Common myeloid progenitor, CD34-positive (primary cell): ENCODE results near the gene TEAD4.

Source experiments
- CTCF ChIA-PET: fragments of 350-600 bp; sonication (Branson Sonifier 250); formaldehyde crosslinking; loops from one replicate; lab custom pipeline; 2021; ENCODE audit warnings: antibody characterized with exemption; lab: Charles Lee
- POLR2A ChIA-PET: fragments of 350-600 bp; sonication (Branson Sonifier 250); formaldehyde crosslinking; loops from one replicate; lab custom pipeline; 2021; ENCODE audit warnings: antibody characterized with exemption; lab: Charles Lee
- DNase-seq, 3 donors: peaks; one replicate each; pipeline versions ENCODE4 v3.0.0 to v3.0.0-alpha.2; 2013
- H3K27ac ChIP-seq, 2 experiments: 1 replicate in 1 of 2; 2 replicates in 1 of 2; pipeline ENCODE4 v1.7.0; 2013; ENCODE audit warnings: inconsistent platforms in 2 of 2, low read length in 2 of 2, mild to moderate bottlenecking in 2 of 2, low read depth in 1 of 2, moderate library complexity in 1 of 2; ENCODE audit not compliant: severe bottlenecking in 2 of 2, insufficient read depth in 1 of 2, poor library complexity in 1 of 2
- H3K27me3 ChIP-seq, 5 experiments: replicated peaks in 2 of 5; 1 replicate in 3 of 5; 2 replicates in 2 of 5; pipeline versions ENCODE4 v1.6.1 to v1.7.0; 2013; ENCODE audit warnings: low read length in 4 of 5, mild to moderate bottlenecking in 2 of 5, moderate library complexity in 2 of 5, inconsistent platforms in 1 of 5; ENCODE audit not compliant: insufficient read depth in 5 of 5, control insufficient read depth in 4 of 5
- H3K36me3 ChIP-seq, 4 experiments: 1 replicate in 2 of 4; 2 replicates in 2 of 4; pipeline versions ENCODE4 v1.6.1 to v1.7.0; 2013; ENCODE audit warnings: low read length in 3 of 4, control low read depth in 1 of 4, mild to moderate bottlenecking in 1 of 4; ENCODE audit not compliant: control insufficient read depth in 4 of 4, insufficient read depth in 4 of 4
- H3K4me1 ChIP-seq, 4 experiments: 1 replicate in 3 of 4; 2 replicates in 1 of 4; pipeline versions ENCODE4 v1.6.1 to v1.7.1; 2013; ENCODE audit warnings: low read length in 3 of 4, mild to moderate bottlenecking in 3 of 4, control low read depth in 1 of 4, inconsistent platforms in 1 of 4, moderate library complexity in 1 of 4; ENCODE audit not compliant: control insufficient read depth in 4 of 4, insufficient read depth in 4 of 4; ENCODE audit errors: control extremely low read depth in 1 of 4
- H3K4me3 ChIP-seq, 7 experiments: 1 replicate in 4 of 7; 2 replicates in 3 of 7; pipeline versions ENCODE4 v1.5.1 to v1.7.0; 2013; ENCODE audit warnings: mild to moderate bottlenecking in 7 of 7, low read length in 6 of 7, moderate library complexity in 6 of 7, inconsistent platforms in 2 of 7, low read depth in 2 of 7, control low read depth in 1 of 7; ENCODE audit not compliant: insufficient read depth in 4 of 7, control insufficient read depth in 1 of 7; ENCODE audit errors: extremely low read depth in 1 of 7
- H3K9me3 ChIP-seq, 5 experiments: 1 replicate in 4 of 5; 2 replicates in 1 of 5; pipeline versions ENCODE4 v1.6.1 to v1.7.1; 2013; ENCODE audit warnings: low read length in 4 of 5, mild to moderate bottlenecking in 2 of 5, inconsistent platforms in 1 of 5, low read depth in 1 of 5, moderate library complexity in 1 of 5; ENCODE audit not compliant: control insufficient read depth in 4 of 5, insufficient read depth in 2 of 5; ENCODE audit errors: control extremely low read depth in 1 of 5
- WGBS: methylation state at CpG from one replicate; pipeline ENCODE4 v1.1.5; 2013; ENCODE audit not compliant: insufficient coverage; 5-methylcytosine and 5-hydroxymethylcytosine counted together

The TEAD4 gene

DNA sequence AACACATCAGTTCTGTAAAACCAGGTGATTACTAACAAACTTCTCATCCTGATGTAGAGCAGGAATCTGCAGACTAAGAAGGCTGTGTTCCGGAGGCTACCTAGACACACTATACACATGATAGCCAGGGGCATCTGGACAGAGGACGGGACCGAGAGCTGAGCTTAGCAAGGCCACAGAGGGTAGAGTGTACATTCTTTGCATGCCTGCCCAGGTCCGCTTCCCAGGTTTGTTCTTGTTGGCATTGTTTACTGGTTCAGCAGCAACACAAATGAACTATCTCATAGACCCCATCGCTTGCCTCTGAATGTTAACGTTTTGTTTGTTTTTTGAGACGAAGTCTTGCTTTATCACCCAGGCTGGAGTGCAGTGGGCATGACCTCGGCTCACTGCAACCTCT is 17.7 kb upstream of the TEAD4 start:
- no peak for DNase-seq
- peaks cover 0 to 2% (median 0%) of the 10 kb centered on the region in 4 experiments for H3K4me1 ChIP-seq
- POLR2A ChIA-PET: no interaction called here
- CTCF ChIA-PET: interaction anchor here (0.8 to 0.9 kb wide), 2 partner anchors 10 to 81 kb away, joined by 3 read pairs; no protein-coding TSS in a partner anchor
- no peak overlapping the region for H3K27ac ChIP-seq
- H3K9me3 ChIP-seq: no peaks in the 10 kb centered on the region
- H3K36me3 ChIP-seq: peaks cover 0 to 16% (median 2%) of the 10 kb centered on the region in 4 experiments
- H3K27me3 ChIP-seq: no peaks in the 10 kb centered on the region
- H3K4me3 ChIP-seq: no peak overlapping the region
- WGBS: 96% methylated on average over 8 of the region's 8 CpGs

DNA sequence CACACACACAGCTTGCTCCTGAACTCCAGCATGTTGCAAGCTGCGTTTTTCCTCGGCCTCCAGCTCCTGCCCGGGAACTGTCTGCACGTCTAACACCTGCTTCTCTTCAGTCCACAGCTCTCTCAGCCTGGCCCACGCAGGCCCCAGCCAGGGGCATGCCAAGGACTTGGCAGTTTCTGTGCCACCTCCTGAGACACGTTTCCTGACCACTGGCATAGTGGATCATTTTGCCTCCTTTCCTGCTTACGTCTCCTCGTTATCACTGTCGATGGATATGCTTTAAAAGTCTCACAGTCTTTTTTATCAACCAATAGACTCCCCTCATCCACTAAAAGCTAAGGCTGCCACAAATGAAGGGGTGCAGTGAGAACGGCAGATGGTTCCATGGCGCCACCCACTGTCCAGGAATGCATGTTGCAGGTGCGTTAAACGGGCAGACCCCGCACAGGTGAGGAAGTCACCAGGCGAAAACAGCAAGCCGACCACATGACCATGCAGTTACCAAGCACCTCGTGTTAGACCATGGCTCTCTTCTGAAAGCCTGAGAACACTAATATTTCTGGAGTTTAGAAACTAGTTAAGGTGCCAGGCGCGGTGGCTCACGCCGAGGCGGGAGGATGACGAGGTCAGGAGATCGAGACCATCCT is 14.7 kb upstream of the TEAD4 start:
- H3K9me3 ChIP-seq: no peaks in the 10 kb centered on the region
- 42% methylated on average over 23 of the region's 24 CpGs for WGBS
- peaks cover 0 to 8% (median 1%) of the 10 kb centered on the region in 4 experiments for H3K36me3 ChIP-seq
- POLR2A ChIA-PET: no interaction called here
- peak; percentile 37 to 67 (median 65) for DNase-seq
- peaks cover 0 to 6% (median 2%) of the 10 kb centered on the region in 5 experiments for H3K27me3 ChIP-seq
- H3K27ac ChIP-seq: no peak overlapping the region
- H3K4me1 ChIP-seq: peaks cover 0 to 2% (median 0%) of the 10 kb centered on the region in 4 experiments
- CTCF ChIA-PET: interaction anchor here (0.6 to 3.6 kb wide), 14 partner anchors 8 to 205 kb away, joined by 3 to 27 read pairs (median 4); no protein-coding TSS in a partner anchor
- peak overlapping the region in 1 of 7 experiments; percentile 5 for H3K4me3 ChIP-seq

- ChIA-PET CTCF (interaction anchor here (0.6 to 1.5 kb wide), 3 partner anchors 10 to 78 kb away, joined by 3 to 4 read pairs (median 3); no protein-coding TSS in a partner anchor), POLR2A (no interaction called here)
- WGBS: 92% methylated on average over 3 of the region's 4 CpGs
- peaks cover 0 to 9% (median 4%) of the 10 kb centered on the region in 5 experiments for H3K27me3 ChIP-seq
- peaks cover 0 to 2% (median 0%) of the 10 kb centered on the region in 4 experiments for H3K4me1 ChIP-seq
- H3K27ac ChIP-seq: no peak overlapping the region
- H3K36me3 ChIP-seq: no peaks in the 10 kb centered on the region
- no peak for DNase-seq
- no peaks in the 10 kb centered on the region for H3K9me3 ChIP-seq
- no peak overlapping the region for H3K4me3 ChIP-seq
These were observed 9.8 kb upstream of the TEAD4 start for GRCh38 chr12:2949411-2949810.

GRCh38 chr12:2955888-2956287 is 3.3 kb upstream of the TEAD4 start:
- H3K9me3 ChIP-seq: no peaks in the 10 kb centered on the region
- CTCF ChIA-PET: no interaction called here
- WGBS: 100% methylated on average over 1 of the region's 1 CpG
- POLR2A ChIA-PET: no interaction called here
- H3K4me1 ChIP-seq: peaks cover 0 to 24% (median 19%) of the 10 kb centered on the region in 4 experiments
- H3K36me3 ChIP-seq: no peaks in the 10 kb centered on the region
- no peak overlapping the region for H3K4me3 ChIP-seq
- H3K27me3 ChIP-seq: peaks cover 7 to 52% (median 27%) of the 10 kb centered on the region in 5 experiments
- H3K27ac ChIP-seq: no peak overlapping the region
- no peak for DNase-seq

GRCh38 chr12:2957816-2958431 is 1.3 kb upstream of the TEAD4 start:
- Histone ChIP-seq H3K4me1 (peaks cover 0 to 24% (median 19%) of the 10 kb centered on the region in 4 experiments), H3K27ac (no peak overlapping the region), H3K36me3 (no peaks in the 10 kb centered on the region), H3K4me3 (peak overlapping the region in 4 of 7 experiments; percentile 42 to 70 (median 62)), H3K9me3 (no peaks in the 10 kb centered on the region), H3K27me3 (peaks cover 7 to 64% (median 32%) of the 10 kb centered on the region in 5 experiments)
- ChIA-PET CTCF (no interaction called here), POLR2A (no interaction called here)
- peak in 2 of 3 donors; percentile 25 to 30 for DNase-seq
- whole genome bisulfite sequencing: 67% methylated on average over 8 of the region's 11 CpGs

GRCh38 chr12:2958432-2959191 is 585 bp upstream of the TEAD4 start:
- Histone ChIP-seq H3K4me3 (peak overlapping the region in 6 of 7 experiments; percentile 19 to 70 (median 50)), H3K27me3 (peaks cover 7 to 71% (median 33%) of the 10 kb centered on the region in 5 experiments), H3K36me3 (no peaks in the 10 kb centered on the region), H3K9me3 (no peaks in the 10 kb centered on the region), H3K27ac (no peak overlapping the region), H3K4me1 (peaks cover 0 to 24% (median 19%) of the 10 kb centered on the region in 4 experiments)
- POLR2A ChIA-PET: no interaction called here
- CTCF ChIA-PET: no interaction called here
- peak in 2 of 3 donors; percentile 25 to 29 for DNase-seq
- 1% methylated on average over 36 of the region's 48 CpGs for WGBS
